ENCODE data around the gene MAP3K7CL. TPM values are rescaled to one million over a fixed set of nuclear protein-coding genes. Genes with fewer than 3 reads are reported as not detected.
A peak's percentile ranks its signal among the peaks of the same experiment; 100 is the strongest.

MAP3K7CL gene
- total RNA-seq, 1 donor from 2014 or later: 5.7 TPM

GRCh38 chr21:29125191-29125590 lies 5.3 kb upstream of the MAP3K7CL start:
- intact Hi-C loops (cut with DNase I): loop anchor here (5.0 kb wide), 1 partner anchor 1587 kb away; no protein-coding TSS in a partner anchor
- DNase-seq (ENCODE audit: low spot score): no peak
- no peak for ATAC-seq

- DNase-seq (ENCODE audit: low spot score) (no peak), ATAC-seq (no peak)
- intact Hi-C loops (cut with DNase I): loop anchor here (5.0 kb wide), 1 partner anchor 1586 kb away; no protein-coding TSS in a partner anchor
These were observed 4.5 kb upstream of the MAP3K7CL start for GRCh38 chr21:29125979-29126378.

- no peak for ATAC-seq
- intact Hi-C loops (cut with DNase I): no loop called here
These were observed 2.8 kb downstream of the MAP3K7CL start for GRCh38 chr21:29133241-29133640.

GRCh38 chr21:29133796-29134195 lies 3.4 kb downstream of the MAP3K7CL start:
- intact Hi-C loops (cut with DNase I): no loop called here
- no peak for DNase-seq (ENCODE audit: low spot score)
- no peak for ATAC-seq

More at GRCh38 chr21:29133241-29133640, 2.8 kb downstream of the MAP3K7CL start:
- no peak for DNase-seq (ENCODE audit: low spot score)

GRCh38 chr21:29135481-29135880 lies 5.0 kb downstream of the MAP3K7CL start:
- DNase-seq (ENCODE audit: low spot score) (no peak), ATAC-seq (no peak)
- intact Hi-C loops (cut with DNase I): no loop called here

GRCh38 chr21:29136033-29136432 lies 5.6 kb downstream of the MAP3K7CL start:
- ATAC-seq (no peak), DNase-seq (ENCODE audit: low spot score) (no peak)
- intact Hi-C loops (cut with DNase I): no loop called here

GRCh38 chr21:29144736-29145353 lies 14.4 kb downstream of the MAP3K7CL start:
- no peak for ATAC-seq
- no peak for DNase-seq (ENCODE audit: low spot score)
- intact Hi-C loops (cut with DNase I): no loop called here

- ATAC-seq: peak; percentile 83
- DNase-seq (ENCODE audit: low spot score): no peak
- intact Hi-C loops (cut with DNase I): no loop called here
These were observed 14.9 kb downstream of the MAP3K7CL start for GRCh38 chr21:29145354-29145782.

GRCh38 chr21:29145852-29146453 lies 15.5 kb downstream of the MAP3K7CL start:
- DNase-seq (ENCODE audit: low spot score) (no peak), ATAC-seq (peak; percentile 28)
- intact Hi-C loops (cut with DNase I): no loop called here

GRCh38 chr21:29146726-29147125 lies 16.3 kb downstream of the MAP3K7CL start:
- intact Hi-C loops (cut with DNase I): no loop called here
- DNase-seq (ENCODE audit: low spot score) (no peak), ATAC-seq (no peak)

GRCh38 chr21:29148530-29148929 lies 18.1 kb downstream of the MAP3K7CL start:
- DNase-seq (ENCODE audit: low spot score) (no peak), ATAC-seq (no peak)
- intact Hi-C loops (cut with DNase I): no loop called here

- intact Hi-C loops (cut with DNase I): no loop called here
- no peak for DNase-seq (ENCODE audit: low spot score)
- ATAC-seq: no peak
These were observed 19.5 kb downstream of the MAP3K7CL start for GRCh38 chr21:29149808-29150425.

GRCh38 chr21:29151931-29152330 lies 21.5 kb downstream of the MAP3K7CL start:
- intact Hi-C loops (cut with DNase I): no loop called here
- ATAC-seq (no peak), DNase-seq (ENCODE audit: low spot score) (no peak)

- ATAC-seq (no peak), DNase-seq (ENCODE audit: low spot score) (no peak)
- intact Hi-C loops (cut with DNase I): no loop called here
These were observed 22.5 kb downstream of the MAP3K7CL start for GRCh38 chr21:29152916-29153315.

- intact Hi-C loops (cut with DNase I): no loop called here
- ATAC-seq (no peak), DNase-seq (ENCODE audit: low spot score) (no peak)
These were observed 23.8 kb downstream of the MAP3K7CL start for GRCh38 chr21:29154270-29154669.

- ATAC-seq (peak; percentile 90), DNase-seq (ENCODE audit: low spot score) (peak; percentile 67)
- intact Hi-C loops (cut with DNase I): no loop called here
These were observed 24.9 kb downstream of the MAP3K7CL start for GRCh38 chr21:29155118-29155932.

- intact Hi-C loops (cut with DNase I): no loop called here
- ATAC-seq (no peak), DNase-seq (ENCODE audit: low spot score) (no peak)
These were observed 25.5 kb downstream of the MAP3K7CL start for GRCh38 chr21:29155933-29156260.

GRCh38 chr21:29157080-29157479 lies 26.6 kb downstream of the MAP3K7CL start:
- ATAC-seq (no peak), DNase-seq (ENCODE audit: low spot score) (no peak)
- intact Hi-C loops (cut with DNase I): no loop called here

GRCh38 chr21:29159842-29160241 lies 29.4 kb downstream of the MAP3K7CL start:
- intact Hi-C loops (cut with DNase I): loop anchor here (5.0 kb wide), 1 partner anchor 212 kb away; no protein-coding TSS in a partner anchor
- ATAC-seq (no peak), DNase-seq (ENCODE audit: low spot score) (no peak)

Measured in sciatic nerve (tissue), 2 donors.